ENCODE data around the gene GYPE.
"Not testable (repeated sequence)": the region's sequence is repeated elsewhere in the genome, so short reads cannot be mapped to it uniquely, and the experiment has no call there.

GRCh38 chr4:143856017-143856557 is 49.3 kb downstream of the GYPE start:
- TF ChIP-seq ZNF302 (tag by site-specific recombination; IDR thresholded peaks at IDR 0.05; ENCODE audit: low read depth); ZBTB26 (tag by site-specific recombination; optimal IDR thresholded peaks at IDR 0.05): not testable (repeated sequence)
- TF ChIP-seq, protein P1, sequence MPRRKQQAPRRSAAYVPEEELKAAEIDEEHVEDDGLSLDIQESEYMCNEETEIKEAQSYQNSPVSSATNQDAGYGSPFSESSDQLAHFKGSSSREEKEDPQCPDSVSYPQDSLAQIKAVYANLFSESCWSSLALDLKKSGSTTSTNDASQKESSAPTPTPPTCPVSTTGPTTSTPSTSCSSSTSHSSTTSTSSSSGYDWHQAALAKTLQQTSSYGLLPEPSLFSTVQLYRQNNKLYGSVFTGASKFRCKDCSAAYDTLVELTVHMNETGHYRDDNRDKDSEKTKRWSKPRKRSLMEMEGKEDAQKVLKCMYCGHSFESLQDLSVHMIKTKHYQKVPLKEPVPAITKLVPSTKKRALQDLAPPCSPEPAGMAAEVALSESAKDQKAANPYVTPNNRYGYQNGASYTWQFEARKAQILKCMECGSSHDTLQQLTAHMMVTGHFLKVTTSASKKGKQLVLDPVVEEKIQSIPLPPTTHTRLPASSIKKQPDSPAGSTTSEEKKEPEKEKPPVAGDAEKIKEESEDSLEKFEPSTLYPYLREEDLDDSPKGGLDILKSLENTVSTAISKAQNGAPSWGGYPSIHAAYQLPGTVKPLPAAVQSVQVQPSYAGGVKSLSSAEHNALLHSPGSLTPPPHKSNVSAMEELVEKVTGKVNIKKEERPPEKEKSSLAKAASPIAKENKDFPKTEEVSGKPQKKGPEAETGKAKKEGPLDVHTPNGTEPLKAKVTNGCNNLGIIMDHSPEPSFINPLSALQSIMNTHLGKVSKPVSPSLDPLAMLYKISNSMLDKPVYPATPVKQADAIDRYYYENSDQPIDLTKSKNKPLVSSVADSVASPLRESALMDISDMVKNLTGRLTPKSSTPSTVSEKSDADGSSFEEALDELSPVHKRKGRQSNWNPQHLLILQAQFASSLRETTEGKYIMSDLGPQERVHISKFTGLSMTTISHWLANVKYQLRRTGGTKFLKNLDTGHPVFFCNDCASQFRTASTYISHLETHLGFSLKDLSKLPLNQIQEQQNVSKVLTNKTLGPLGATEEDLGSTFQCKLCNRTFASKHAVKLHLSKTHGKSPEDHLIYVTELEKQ (tag by site-specific recombination; IDR thresholded peaks at IDR 0.05; ENCODE audit: borderline replicate concordance), result not testable (repeated sequence)
- TF ChIP-seq, protein P2, sequence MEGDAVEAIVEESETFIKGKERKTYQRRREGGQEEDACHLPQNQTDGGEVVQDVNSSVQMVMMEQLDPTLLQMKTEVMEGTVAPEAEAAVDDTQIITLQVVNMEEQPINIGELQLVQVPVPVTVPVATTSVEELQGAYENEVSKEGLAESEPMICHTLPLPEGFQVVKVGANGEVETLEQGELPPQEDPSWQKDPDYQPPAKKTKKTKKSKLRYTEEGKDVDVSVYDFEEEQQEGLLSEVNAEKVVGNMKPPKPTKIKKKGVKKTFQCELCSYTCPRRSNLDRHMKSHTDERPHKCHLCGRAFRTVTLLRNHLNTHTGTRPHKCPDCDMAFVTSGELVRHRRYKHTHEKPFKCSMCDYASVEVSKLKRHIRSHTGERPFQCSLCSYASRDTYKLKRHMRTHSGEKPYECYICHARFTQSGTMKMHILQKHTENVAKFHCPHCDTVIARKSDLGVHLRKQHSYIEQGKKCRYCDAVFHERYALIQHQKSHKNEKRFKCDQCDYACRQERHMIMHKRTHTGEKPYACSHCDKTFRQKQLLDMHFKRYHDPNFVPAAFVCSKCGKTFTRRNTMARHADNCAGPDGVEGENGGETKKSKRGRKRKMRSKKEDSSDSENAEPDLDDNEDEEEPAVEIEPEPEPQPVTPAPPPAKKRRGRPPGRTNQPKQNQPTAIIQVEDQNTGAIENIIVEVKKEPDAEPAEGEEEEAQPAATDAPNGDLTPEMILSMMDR (tag by site-specific recombination; IDR thresholded peaks at IDR 0.05), result not testable (repeated sequence)
